Neural crest cell (in vitro differentiated cells): Measurements from ENCODE around the gene SLFN12L. TPM values are rescaled to one million over a fixed set of nuclear protein-coding genes. Genes with fewer than 3 reads are reported as not detected.

Source experiments
- DNase-seq: peaks from one replicate; pipeline ENCODE4 v3.0.0; 2021; ENCODE audit warnings: low read depth, mixed read lengths, low spot score
- H3K27ac Mint-ChIP-seq: one replicate; pipeline ENCODE4 v1.8.0; 2021; ENCODE audit warnings: mild to moderate bottlenecking, mixed read lengths; ENCODE audit not compliant: unreplicated experiment
- H3K27me3 Mint-ChIP-seq: 2 replicates; pipeline ENCODE4 v1.8.0; 2021; ENCODE audit warnings: low read depth, mild to moderate bottlenecking, mixed read lengths
- H3K36me3 Mint-ChIP-seq: 2 replicates; pipeline ENCODE4 v1.8.0; 2021; ENCODE audit warnings: low read depth, mild to moderate bottlenecking, mixed read lengths
- H3K4me1 Mint-ChIP-seq: 2 replicates; pipeline ENCODE4 v1.8.0; 2021; ENCODE audit warnings: mixed read lengths
- H3K4me3 Mint-ChIP-seq: one replicate; pipeline ENCODE4 v1.8.0; 2021; ENCODE audit warnings: mild to moderate bottlenecking, mixed read lengths
- H3K9me3 Mint-ChIP-seq: 2 replicates; pipeline ENCODE4 v1.8.0; 2021; ENCODE audit warnings: mixed read lengths
- total RNA-seq: library from RNA; stranded (reverse); gene quantifications from 2 replicates; pipeline ENCODE4 v1.2.1, GENCODE V29; 2021
- TF ChIP-seq, protein P1 (sequence below): fragments of 200-600 bp; sonication (generic); conservative IDR thresholded peaks from 2 replicates; pipeline ENCODE4 v1.5.0; 2021; ENCODE audit warnings: antibody characterized with exemption, mild to moderate bottlenecking

Gene SLFN12L
- total RNA-seq, 1 donor from 2014 or later, result not detected

DNA sequence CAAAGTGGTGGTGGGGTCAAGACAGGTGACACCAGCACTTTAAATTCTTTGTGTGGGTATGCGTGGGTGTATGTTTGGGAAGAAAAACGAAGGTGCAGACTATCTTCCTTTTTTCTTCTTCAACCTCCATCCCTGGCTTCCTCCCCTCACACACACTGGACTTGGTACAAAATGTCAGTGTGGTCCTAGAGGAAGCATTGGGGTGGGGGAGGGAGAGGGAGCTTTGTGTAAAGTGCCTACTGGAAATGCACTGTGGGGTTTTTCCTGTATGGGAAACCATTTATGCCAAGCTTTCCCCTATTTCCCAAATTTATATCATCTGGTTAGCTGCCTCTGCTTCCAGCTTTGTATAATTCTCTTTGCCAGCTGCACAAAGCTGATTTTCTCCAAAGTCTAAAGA is 44.4 kb downstream of the SLFN12L start:
- Mint-ChIP-seq H3K4me3 (no peak overlapping the region), H3K9me3 (peaks cover 12% of the 10 kb centered on the region), H3K36me3 (peaks cover 2% of the 10 kb centered on the region), H3K27ac (no peak overlapping the region), H3K4me1 (peaks cover 3% of the 10 kb centered on the region), H3K27me3 (peaks cover 97% of the 10 kb centered on the region)
- DNase-seq, result no peak
- TF ChIP-seq, protein P1, sequence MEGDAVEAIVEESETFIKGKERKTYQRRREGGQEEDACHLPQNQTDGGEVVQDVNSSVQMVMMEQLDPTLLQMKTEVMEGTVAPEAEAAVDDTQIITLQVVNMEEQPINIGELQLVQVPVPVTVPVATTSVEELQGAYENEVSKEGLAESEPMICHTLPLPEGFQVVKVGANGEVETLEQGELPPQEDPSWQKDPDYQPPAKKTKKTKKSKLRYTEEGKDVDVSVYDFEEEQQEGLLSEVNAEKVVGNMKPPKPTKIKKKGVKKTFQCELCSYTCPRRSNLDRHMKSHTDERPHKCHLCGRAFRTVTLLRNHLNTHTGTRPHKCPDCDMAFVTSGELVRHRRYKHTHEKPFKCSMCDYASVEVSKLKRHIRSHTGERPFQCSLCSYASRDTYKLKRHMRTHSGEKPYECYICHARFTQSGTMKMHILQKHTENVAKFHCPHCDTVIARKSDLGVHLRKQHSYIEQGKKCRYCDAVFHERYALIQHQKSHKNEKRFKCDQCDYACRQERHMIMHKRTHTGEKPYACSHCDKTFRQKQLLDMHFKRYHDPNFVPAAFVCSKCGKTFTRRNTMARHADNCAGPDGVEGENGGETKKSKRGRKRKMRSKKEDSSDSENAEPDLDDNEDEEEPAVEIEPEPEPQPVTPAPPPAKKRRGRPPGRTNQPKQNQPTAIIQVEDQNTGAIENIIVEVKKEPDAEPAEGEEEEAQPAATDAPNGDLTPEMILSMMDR, result no peak

DNA sequence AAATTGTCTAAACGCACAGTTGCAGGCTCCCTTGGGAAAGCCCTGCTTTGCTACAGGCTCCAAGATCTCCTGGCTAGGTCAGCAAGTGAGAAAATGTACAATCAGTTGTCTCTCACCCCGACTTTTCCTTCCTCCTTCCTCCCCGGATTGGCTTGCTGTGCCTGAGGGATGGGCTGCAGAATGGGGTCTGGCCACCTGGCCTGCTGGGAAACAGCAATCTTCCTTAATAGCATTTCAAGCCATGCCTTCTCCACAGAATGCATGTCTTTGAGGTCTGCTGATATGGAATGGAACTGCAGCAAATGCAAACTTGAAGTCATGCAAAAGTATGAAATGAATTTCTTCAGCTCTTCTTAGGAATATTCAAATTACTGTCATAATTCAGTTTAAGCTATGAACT is 46.1 kb downstream of the SLFN12L start:
- Mint-ChIP-seq H3K4me1 (peaks cover 3% of the 10 kb centered on the region), H3K36me3 (peaks cover 2% of the 10 kb centered on the region), H3K27me3 (peaks cover 98% of the 10 kb centered on the region), H3K4me3 (no peak overlapping the region), H3K27ac (no peak overlapping the region), H3K9me3 (peaks cover 12% of the 10 kb centered on the region)
- DNase-seq, result no peak
- TF ChIP-seq, protein P1, result no peak

DNA sequence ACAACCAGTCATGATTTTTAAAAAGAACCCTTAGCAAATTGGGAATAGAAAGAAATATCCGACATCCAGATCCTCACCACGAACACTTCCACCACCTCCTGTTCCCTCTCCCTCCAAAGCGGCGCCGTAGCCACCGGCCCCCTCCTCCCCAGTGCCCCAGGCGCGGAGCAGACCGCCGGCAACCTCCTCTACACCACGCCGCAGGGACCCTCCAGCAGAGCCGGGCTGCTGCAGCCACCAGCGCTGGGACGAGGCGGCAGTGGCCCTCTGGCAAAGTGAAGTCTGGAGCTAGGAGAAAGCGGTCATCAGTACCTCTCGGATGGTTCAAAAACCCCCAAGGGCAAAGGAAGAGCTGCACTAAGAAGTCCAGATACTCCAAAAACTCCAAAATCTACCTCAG is 47.5 kb downstream of the SLFN12L start:
- Mint-ChIP-seq H3K27me3 (peaks cover 98% of the 10 kb centered on the region), H3K27ac (no peak overlapping the region), H3K4me1 (peaks cover 3% of the 10 kb centered on the region), H3K4me3 (no peak overlapping the region), H3K36me3 (peaks cover 2% of the 10 kb centered on the region), H3K9me3 (peaks cover 12% of the 10 kb centered on the region)
- TF ChIP-seq, protein P1, result no peak
- DNase-seq, result no peak

DNA sequence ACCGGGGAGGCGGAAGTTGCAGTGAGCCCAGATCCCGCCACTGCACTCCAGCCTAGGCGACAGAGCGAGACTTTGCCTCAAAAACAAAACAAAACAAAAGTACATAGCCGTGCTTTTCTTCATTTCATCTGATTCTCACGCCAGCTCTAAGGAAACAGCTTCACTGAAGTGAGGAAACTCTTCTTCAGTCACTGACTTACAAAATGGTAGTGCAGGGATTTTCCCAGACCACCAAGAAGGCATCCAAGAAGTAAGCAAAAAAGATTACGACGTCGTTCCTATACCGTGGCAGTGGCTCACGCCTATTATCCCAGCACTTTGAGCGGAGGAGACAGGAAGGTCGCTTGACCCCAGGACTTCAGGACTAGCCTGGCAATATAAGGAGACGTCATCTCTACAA is 48.5 kb downstream of the SLFN12L start:
- Mint-ChIP-seq H3K9me3 (peaks cover 12% of the 10 kb centered on the region), H3K27ac (no peak overlapping the region), H3K27me3 (peaks cover 100% of the 10 kb centered on the region), H3K4me1 (no peaks in the 10 kb centered on the region), H3K4me3 (no peak overlapping the region), H3K36me3 (peaks cover 2% of the 10 kb centered on the region)
- TF ChIP-seq, protein P1, result no peak
- no peak for DNase-seq

DNA sequence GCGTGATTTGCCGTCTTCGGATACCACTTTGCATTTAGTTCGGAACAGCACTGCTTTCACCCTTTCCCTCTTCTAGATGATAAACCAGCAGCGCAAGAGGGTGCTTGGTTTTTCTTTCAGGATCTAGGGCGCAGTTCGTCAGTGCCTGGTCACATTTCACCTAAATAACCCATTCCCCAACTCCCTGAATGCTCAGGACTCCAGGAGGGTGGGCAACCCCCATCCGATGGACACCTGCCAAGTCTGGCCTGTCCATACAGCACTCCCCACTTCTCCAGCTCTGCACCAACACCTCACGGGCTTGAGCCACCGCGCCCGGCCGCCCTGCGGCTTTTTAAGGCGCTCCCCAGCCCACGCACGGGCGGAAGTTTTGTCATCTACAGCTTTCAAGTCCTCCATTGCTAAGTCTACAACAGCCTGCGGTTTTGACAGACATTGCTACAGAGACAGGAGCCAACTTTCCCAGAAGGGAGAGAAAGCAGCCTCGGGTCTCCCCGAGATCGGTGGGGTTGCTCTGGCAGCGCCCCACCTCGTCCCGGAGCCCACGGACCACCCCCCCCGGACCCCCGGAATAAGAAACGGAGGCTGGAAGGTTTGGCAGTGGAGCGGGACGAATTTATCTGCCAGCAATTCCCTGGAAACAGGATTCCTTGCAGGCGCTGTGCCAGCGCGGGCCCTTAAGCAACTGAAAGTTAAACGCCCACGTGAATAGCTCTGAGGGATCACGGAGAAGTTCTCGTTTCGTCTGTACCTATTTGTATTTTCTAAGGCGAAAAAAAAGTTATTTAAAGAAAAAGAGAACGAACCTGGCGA is 50.4 kb downstream of the SLFN12L start:
- no peak for DNase-seq
- Mint-ChIP-seq H3K4me1 (no peaks in the 10 kb centered on the region), H3K4me3 (no peak overlapping the region), H3K27ac (no peak overlapping the region), H3K36me3 (peaks cover 2% of the 10 kb centered on the region), H3K27me3 (peaks cover 96% of the 10 kb centered on the region), H3K9me3 (peaks cover 12% of the 10 kb centered on the region)
- TF ChIP-seq, protein P1, result no peak
